ENCODE data around the gene PICK1.

- no peak for TF ChIP-seq CTCF (IDR thresholded peaks at IDR 0.05)
- TF ChIP-seq POLR2A (IDR thresholded peaks at IDR 0.05) = no peak
- no peak for TF ChIP-seq POLR2AphosphoS5 (IDR thresholded peaks at IDR 0.05)
These were observed 26.7 kb upstream of the PICK1 start for GRCh38 chr22:38030311-38031133.
